Measurements from ENCODE around the gene TCTN3. TPM values are rescaled to one million over a fixed set of nuclear protein-coding genes. Genes with fewer than 3 reads are reported as not detected.

TCTN3 gene
- total RNA-seq, 4 donors from 2014 or later = 17.6 to 28.6 (median 21.2) TPM

- H3K4me3 ChIP-seq = no peak overlapping the region
- H3K27ac ChIP-seq = no peak overlapping the region
- no peaks in the 10 kb centered on the region for H3K4me1 ChIP-seq
- ATAC-seq = no peak
- no peaks in the 10 kb centered on the region for H3K9me3 ChIP-seq
- 75 to 94% methylated on average over 4 of the region's 4 CpGs for WGBS, 2 donors (ENCODE audit: low coverage in 1 of 2)
- H3K27me3 ChIP-seq = no peaks in the 10 kb centered on the region
- TF ChIP-seq EP300 (IDR thresholded peaks at IDR 0.05) (no peak), POLR2AphosphoS5 (IDR thresholded peaks at IDR 0.05) (no peak), POLR2A (IDR thresholded peaks at IDR 0.05) (no peak), CTCF (IDR thresholded peaks at IDR 0.05) (no peak)
- H3K36me3 ChIP-seq = peaks cover 0 to 86% of the 10 kb centered on the region in 2 donors
Measured at GRCh38 chr10:95618101-95618500, 75.6 kb downstream of the TCTN3 start.

- peaks cover 0 to 93% of the 10 kb centered on the region in 2 donors for H3K36me3 ChIP-seq
- 71 to 80% methylated on average over 1 of the region's 4 CpGs for WGBS, 2 donors (ENCODE audit: low coverage in 1 of 2)
- no peaks in the 10 kb centered on the region for H3K4me1 ChIP-seq
- H3K27me3 ChIP-seq = no peaks in the 10 kb centered on the region
- no peak for ATAC-seq
- H3K4me3 ChIP-seq = no peak overlapping the region
- TF ChIP-seq POLR2A (IDR thresholded peaks at IDR 0.05) = no peak
- no peaks in the 10 kb centered on the region for H3K9me3 ChIP-seq
- no peak overlapping the region for H3K27ac ChIP-seq
Measured at GRCh38 chr10:95616446-95616845, 77.3 kb downstream of the TCTN3 start.

Other genes with a start within 250 kb of the TCTN3 start
- gene SORBS1, start 132.6 kb downstream of the TCTN3 start, total RNA-seq = 1,000 to 10,000 TPM; 1,866 to 2,220 (median 1,948) TPM
- gene ALDH18A1, start 37.2 kb downstream of the TCTN3 start, total RNA-seq = 10 to 100 TPM; 19.1 to 32.9 (median 26.7) TPM
- gene ENTPD1, start 62.2 kb upstream of the TCTN3 start, total RNA-seq = 10 to 100 TPM; 34.4 to 69.7 (median 39.3) TPM
- 1 to 10 TPM; 1.7 to 5.0 (median 2.4) TPM for gene CC2D2B, start 214.0 kb upstream of the TCTN3 start, total RNA-seq

Data from gastroesophageal sphincter (tissue), 4 donors.